Large intestine (tissue), 3 donors: Measurements from ENCODE around the gene KRT6C. TPM values are rescaled to one million over a fixed set of nuclear protein-coding genes. Genes with fewer than 3 reads are reported as not detected.
"Not testable (repeated sequence)": the region's sequence is repeated elsewhere in the genome, so short reads cannot be mapped to it uniquely, and the experiment has no call there.

Source experiments
- DNase-seq, 2 donors: peaks; one replicate each; pipeline versions ENCODE4 v3.0.0 to v3.0.0-alpha.2; 2013
- H3K27ac ChIP-seq: one replicate; pipeline ENCODE4 v1.5.1; 2013; ENCODE audit warnings: low read length
- H3K27me3 ChIP-seq: 2 replicates; pipeline ENCODE4 v1.6.1; 2013; ENCODE audit warnings: low read length; ENCODE audit not compliant: control insufficient read depth, insufficient read depth
- H3K36me3 ChIP-seq: 2 replicates; pipeline ENCODE4 v1.6.1; 2013; ENCODE audit warnings: low read length; ENCODE audit not compliant: control insufficient read depth, insufficient read depth
- H3K4me1 ChIP-seq: one replicate; pipeline ENCODE4 v1.6.1; 2013; ENCODE audit warnings: low read length; ENCODE audit not compliant: control insufficient read depth, insufficient read depth
- H3K4me3 ChIP-seq: one replicate; pipeline ENCODE4 v1.5.1; 2013; ENCODE audit warnings: low read length
- H3K9me3 ChIP-seq: one replicate; pipeline ENCODE4 v1.6.1; 2013; ENCODE audit warnings: mild to moderate bottlenecking, low read depth, low read length, moderate library complexity; ENCODE audit not compliant: control insufficient read depth
- WGBS: methylation state at CpG from one replicate; pipeline ENCODE4 v1.1.5; 2013; ENCODE audit warnings: low lambda C conversion rate; ENCODE audit not compliant: insufficient coverage; 5-methylcytosine and 5-hydroxymethylcytosine counted together
- polyA plus RNA-seq: library from polyadenylated mRNA; unstranded; fragments of 120-200 nt; gene quantifications from one replicate; pipeline ENCODE4 v1.2.1, GENCODE V29; 2013

The KRT6C gene
- polyA plus RNA-seq, 1 donor = not detected

GRCh38 chr12:52458861-52459260, 14.7 kb downstream of the KRT6C start:
- no peaks in the 10 kb centered on the region for H3K36me3 ChIP-seq
- WGBS = 63% methylated on average over 3 of the region's 5 CpGs
- no peaks in the 10 kb centered on the region for H3K9me3 ChIP-seq
- no peaks in the 10 kb centered on the region for H3K27me3 ChIP-seq
- no peak for DNase-seq
- H3K4me3 ChIP-seq = no peak overlapping the region
- no peaks in the 10 kb centered on the region for H3K4me1 ChIP-seq
- no peak overlapping the region for H3K27ac ChIP-seq

DNA sequence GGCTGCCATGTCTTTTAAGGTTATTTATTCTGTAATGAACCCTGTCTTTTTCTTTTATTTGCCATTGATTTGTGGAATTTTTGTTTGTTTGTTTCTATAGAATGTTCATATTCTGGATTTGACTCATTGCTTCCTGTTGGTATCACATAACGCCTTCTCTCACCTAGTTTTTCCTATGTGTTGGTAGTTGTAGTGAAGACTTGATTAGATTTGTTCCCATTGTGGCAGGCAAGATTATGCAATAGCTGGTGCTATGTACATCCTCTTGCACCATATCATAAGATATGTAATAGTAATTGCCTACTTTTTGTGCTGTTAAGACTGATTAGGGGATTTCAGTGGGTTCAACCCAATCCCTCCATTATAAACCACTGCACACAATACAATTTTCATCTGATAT, 17.8 kb downstream of the KRT6C start:
- Histone ChIP-seq H3K4me1 (no peaks in the 10 kb centered on the region), H3K36me3 (no peaks in the 10 kb centered on the region), H3K9me3 (no peaks in the 10 kb centered on the region), H3K4me3 (no peak overlapping the region), H3K27ac (no peak overlapping the region), H3K27me3 (no peaks in the 10 kb centered on the region)
- WGBS = 100% methylated on average over 1 of the region's 1 CpG
- no peak for DNase-seq

GRCh38 chr12:52454411-52455201, 19.0 kb downstream of the KRT6C start:
- no peaks in the 10 kb centered on the region for H3K27me3 ChIP-seq
- no peaks in the 10 kb centered on the region for H3K4me1 ChIP-seq
- no CpG with 5 or more reads among the region's 3 CpGs for WGBS
- H3K27ac ChIP-seq = no peak overlapping the region
- DNase-seq = no peak
- H3K36me3 ChIP-seq = no peaks in the 10 kb centered on the region
- H3K9me3 ChIP-seq = no peaks in the 10 kb centered on the region
- no peak overlapping the region for H3K4me3 ChIP-seq

DNA sequence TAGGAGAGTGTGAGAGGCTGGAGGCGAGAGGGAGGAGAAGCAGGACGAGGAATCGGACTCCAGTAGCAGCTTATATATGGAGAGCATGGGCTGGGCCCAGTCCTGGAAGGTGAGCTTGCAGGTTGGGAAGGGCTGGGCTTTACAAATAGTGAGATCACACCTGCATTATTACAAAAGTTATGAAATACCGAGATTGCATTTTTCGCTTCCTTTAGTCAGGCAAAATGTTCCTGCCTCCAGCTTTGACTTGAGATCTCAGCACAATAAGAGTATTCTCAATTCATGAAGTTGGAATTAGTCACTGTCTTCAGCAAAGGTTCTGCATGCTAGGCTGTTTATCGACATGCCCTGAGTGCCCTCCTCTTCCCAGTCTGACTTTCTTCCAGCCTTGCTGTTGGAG, 21.5 kb downstream of the KRT6C start, which contains the start of gene KRT6B:
Gene KRT6B (minus strand): TSS at position 46 of the 400 bp plus-strand sequence. CDS start 68 bp downstream, outside the sequence.
- no peak for DNase-seq
- H3K4me1 ChIP-seq = no peaks in the 10 kb centered on the region
- WGBS = no CpG with 5 or more reads among the region's 6 CpGs
- no peak within 1 kb of the TSS for H3K27ac ChIP-seq
- H3K4me3 ChIP-seq = no peak within 1 kb of the TSS
- H3K27me3 ChIP-seq = no peaks in the 10 kb centered on the region
- H3K36me3 ChIP-seq = no peaks in the 10 kb centered on the region
- H3K9me3 ChIP-seq = no peaks in the 10 kb centered on the region

GRCh38 chr12:52448228-52448627, 25.4 kb downstream of the KRT6C start:
- H3K27me3 ChIP-seq = no peaks in the 10 kb centered on the region
- H3K4me3 ChIP-seq = no peak overlapping the region
- H3K36me3 ChIP-seq = no peaks in the 10 kb centered on the region
- no peaks in the 10 kb centered on the region for H3K9me3 ChIP-seq
- no peaks in the 10 kb centered on the region for H3K4me1 ChIP-seq
- DNase-seq = no peak
- WGBS = no CpG with 5 or more reads among the region's 3 CpGs
- no peak overlapping the region for H3K27ac ChIP-seq

GRCh38 chr12:52447196-52447595, 26.4 kb downstream of the KRT6C start:
- no CpG with 5 or more reads among the region's 11 CpGs for WGBS
- H3K36me3 ChIP-seq, H3K27me3 ChIP-seq, H3K4me3 ChIP-seq, H3K4me1 ChIP-seq, H3K27ac ChIP-seq, H3K9me3 ChIP-seq, DNase-seq: not testable (repeated sequence)

DNA sequence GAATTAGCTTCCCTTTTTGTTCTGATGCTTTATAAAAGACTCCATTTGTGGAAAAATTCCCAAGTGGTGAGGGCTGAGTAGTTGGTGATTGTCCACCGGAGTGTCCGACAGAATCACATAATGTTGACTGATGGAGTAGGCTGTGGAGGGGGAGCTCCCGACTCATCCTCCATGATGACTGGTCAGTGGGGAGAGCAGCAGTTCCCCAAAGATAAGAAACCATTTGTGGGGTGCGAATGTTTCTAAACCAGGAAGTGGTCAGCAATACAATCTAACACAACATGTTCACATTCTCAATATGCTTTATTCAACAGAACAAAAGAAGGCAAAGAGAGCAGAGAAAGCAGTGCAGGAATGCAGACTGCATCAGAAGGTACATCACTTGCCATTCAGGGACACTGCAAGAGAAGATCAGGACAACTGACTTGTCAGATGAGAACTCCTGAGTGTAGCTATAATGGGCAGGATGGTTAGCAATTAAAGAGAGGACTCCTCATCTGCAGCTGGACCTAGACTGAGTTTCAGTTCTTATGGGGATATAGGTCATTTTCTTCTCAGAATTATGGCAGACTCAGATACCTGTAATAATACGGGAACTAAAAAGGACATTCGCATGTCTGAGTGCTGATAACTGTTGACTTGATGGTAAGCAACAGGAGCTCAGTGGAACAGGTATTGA, 27.1 kb downstream of the KRT6C start:
- H3K4me1 ChIP-seq = no peaks in the 10 kb centered on the region
- H3K4me3 ChIP-seq = no peak overlapping the region
- no peak overlapping the region for H3K27ac ChIP-seq
- H3K36me3 ChIP-seq = no peaks in the 10 kb centered on the region
- peaks cover 3% of the 10 kb centered on the region for H3K27me3 ChIP-seq
- H3K9me3 ChIP-seq = no peaks in the 10 kb centered on the region
- WGBS = 100% methylated on average over 1 of the region's 6 CpGs
- DNase-seq = no peak

- no peak overlapping the region for H3K27ac ChIP-seq
- WGBS = no CpG with 5 or more reads among the region's 3 CpGs
- peaks cover 3% of the 10 kb centered on the region for H3K27me3 ChIP-seq
- no peaks in the 10 kb centered on the region for H3K36me3 ChIP-seq
- H3K4me3 ChIP-seq = no peak overlapping the region
- H3K9me3 ChIP-seq = no peaks in the 10 kb centered on the region
- DNase-seq = no peak
- H3K4me1 ChIP-seq = no peaks in the 10 kb centered on the region
Observed at GRCh38 chr12:52445876-52446275, 27.7 kb downstream of the KRT6C start.

GRCh38 chr12:52444647-52445595, 28.7 kb downstream of the KRT6C start:
- H3K27ac ChIP-seq = no peak overlapping the region
- WGBS = 36% methylated on average over 4 of the region's 10 CpGs
- no peak for DNase-seq
- H3K27me3 ChIP-seq = peaks cover 3% of the 10 kb centered on the region
- H3K9me3 ChIP-seq = no peaks in the 10 kb centered on the region
- no peaks in the 10 kb centered on the region for H3K36me3 ChIP-seq
- H3K4me1 ChIP-seq = no peaks in the 10 kb centered on the region
- no peak overlapping the region for H3K4me3 ChIP-seq

- H3K27me3 ChIP-seq = peaks cover 3% of the 10 kb centered on the region
- no peaks in the 10 kb centered on the region for H3K36me3 ChIP-seq
- DNase-seq = no peak
- no peak overlapping the region for H3K27ac ChIP-seq
- WGBS = 60% methylated on average over 2 of the region's 3 CpGs
- H3K4me3 ChIP-seq = no peak overlapping the region
- H3K4me1 ChIP-seq = no peaks in the 10 kb centered on the region
- no peaks in the 10 kb centered on the region for H3K9me3 ChIP-seq
Observed at GRCh38 chr12:52443966-52444365, 29.6 kb downstream of the KRT6C start.
